ENCODE measurements around the gene FAM237B. TPM values are rescaled to one million over a fixed set of nuclear protein-coding genes. Genes with fewer than 3 reads are reported as not detected.

FAM237B gene
- total and polyA plus RNA-seq, 4 donors, result 0.02 TPM; not detected in 3

DNA sequence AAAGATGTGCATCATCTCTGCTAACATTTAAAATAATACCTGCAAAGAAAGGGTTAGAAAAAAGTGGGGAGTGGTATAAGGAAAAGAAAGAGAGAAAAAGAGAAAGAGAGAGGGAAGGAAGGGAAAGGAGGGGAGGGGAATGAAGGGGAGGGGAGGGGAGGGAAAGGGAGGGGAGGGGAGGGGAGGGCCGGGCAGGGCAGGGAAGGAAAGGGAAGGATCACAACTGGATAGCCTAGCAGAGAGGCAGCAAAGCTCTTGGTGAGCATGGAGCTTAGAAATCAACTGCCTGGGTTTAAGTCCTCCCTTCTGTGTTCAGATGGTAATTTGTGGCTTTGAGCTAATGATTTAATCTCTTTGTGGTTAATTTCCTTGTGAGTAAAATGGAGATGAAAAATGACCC is 5.4 kb upstream of the FAM237B start:
- no peak overlapping the region for H3K9ac ChIP-seq (ENCODE audit: insufficient read depth in 1 of 2, low read length in 2 of 2)
- ATAC-seq (ENCODE audit: insufficient read depth, low FRiP score) (no peak), DNase-seq (no peak)
- H3K4me1 ChIP-seq (ENCODE audit: control insufficient read depth in 5 of 5, insufficient read depth in 5 of 5, low read length in 5 of 5), result no peaks in the 10 kb centered on the region
- H3K27ac ChIP-seq (ENCODE audit: low read depth in 1 of 2, low read length in 1 of 2), result no peak overlapping the region
- no peak overlapping the region for H3K4me3 ChIP-seq
- TF ChIP-seq, protein P1, sequence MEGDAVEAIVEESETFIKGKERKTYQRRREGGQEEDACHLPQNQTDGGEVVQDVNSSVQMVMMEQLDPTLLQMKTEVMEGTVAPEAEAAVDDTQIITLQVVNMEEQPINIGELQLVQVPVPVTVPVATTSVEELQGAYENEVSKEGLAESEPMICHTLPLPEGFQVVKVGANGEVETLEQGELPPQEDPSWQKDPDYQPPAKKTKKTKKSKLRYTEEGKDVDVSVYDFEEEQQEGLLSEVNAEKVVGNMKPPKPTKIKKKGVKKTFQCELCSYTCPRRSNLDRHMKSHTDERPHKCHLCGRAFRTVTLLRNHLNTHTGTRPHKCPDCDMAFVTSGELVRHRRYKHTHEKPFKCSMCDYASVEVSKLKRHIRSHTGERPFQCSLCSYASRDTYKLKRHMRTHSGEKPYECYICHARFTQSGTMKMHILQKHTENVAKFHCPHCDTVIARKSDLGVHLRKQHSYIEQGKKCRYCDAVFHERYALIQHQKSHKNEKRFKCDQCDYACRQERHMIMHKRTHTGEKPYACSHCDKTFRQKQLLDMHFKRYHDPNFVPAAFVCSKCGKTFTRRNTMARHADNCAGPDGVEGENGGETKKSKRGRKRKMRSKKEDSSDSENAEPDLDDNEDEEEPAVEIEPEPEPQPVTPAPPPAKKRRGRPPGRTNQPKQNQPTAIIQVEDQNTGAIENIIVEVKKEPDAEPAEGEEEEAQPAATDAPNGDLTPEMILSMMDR (IDR thresholded peaks at IDR 0.05; ENCODE audit: control extremely low read depth, extremely low read depth), result no peak
- no peaks in the 10 kb centered on the region for H3K36me3 ChIP-seq (ENCODE audit: control insufficient read depth in 4 of 4, insufficient read depth in 4 of 4, low read length in 4 of 4)
- peaks cover 4 to 29% (median 16%) of the 10 kb centered on the region in 3 donors for H3K27me3 ChIP-seq (ENCODE audit: control insufficient read depth in 3 of 3, insufficient read depth in 3 of 3, low read length in 2 of 3)
- 11% methylated on average over 1 of the region's 1 CpG for WGBS, 2 donors
- H3K9me3 ChIP-seq (ENCODE audit: control insufficient read depth in 4 of 4, insufficient read depth in 3 of 4, low read length in 3 of 4), result no peaks in the 10 kb centered on the region

DNA sequence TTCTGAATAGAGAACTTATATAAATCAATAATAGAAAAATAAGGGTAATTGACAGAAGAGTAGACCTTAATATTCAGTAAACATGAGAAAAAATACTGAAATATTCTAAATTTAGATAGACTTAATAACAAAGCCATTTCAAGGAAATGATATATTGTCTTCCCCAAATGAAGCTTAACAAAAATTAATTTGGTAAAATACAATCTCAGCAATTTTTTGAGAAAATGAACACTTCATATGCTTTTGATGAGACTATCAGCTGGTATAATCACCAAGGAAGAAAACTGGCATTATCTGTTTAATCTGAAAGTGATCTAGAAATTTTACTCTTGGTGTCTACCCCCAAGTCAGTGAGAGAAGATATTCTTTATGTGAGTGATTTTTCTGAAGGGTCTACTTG is 1.7 kb upstream of the FAM237B start:
- H3K4me3 ChIP-seq, result no peak overlapping the region
- no peak overlapping the region for H3K27ac ChIP-seq (ENCODE audit: low read depth in 1 of 2, low read length in 1 of 2)
- no peak overlapping the region for H3K9ac ChIP-seq (ENCODE audit: insufficient read depth in 1 of 2, low read length in 2 of 2)
- H3K9me3 ChIP-seq (ENCODE audit: control insufficient read depth in 4 of 4, insufficient read depth in 3 of 4, low read length in 3 of 4), result no peaks in the 10 kb centered on the region
- no peaks in the 10 kb centered on the region for H3K36me3 ChIP-seq (ENCODE audit: control insufficient read depth in 4 of 4, insufficient read depth in 4 of 4, low read length in 4 of 4)
- ATAC-seq (ENCODE audit: insufficient read depth, low FRiP score) (no peak), DNase-seq (no peak)
- H3K27me3 ChIP-seq (ENCODE audit: control insufficient read depth in 3 of 3, insufficient read depth in 3 of 3, low read length in 2 of 3), result peaks cover 4 to 49% (median 36%) of the 10 kb centered on the region in 3 donors
- TF ChIP-seq, protein P1 (IDR thresholded peaks at IDR 0.05; ENCODE audit: control extremely low read depth, extremely low read depth), result no peak
- peaks cover 0 to 5% (median 0%) of the 10 kb centered on the region in 5 donors for H3K4me1 ChIP-seq (ENCODE audit: control insufficient read depth in 5 of 5, insufficient read depth in 5 of 5, low read length in 5 of 5)

GRCh38 chr7:90320418-90320800 is 695 bp downstream of the FAM237B start:
- 30 to 35% methylated on average over 7 of the region's 7 CpGs for WGBS, 2 donors
- Histone ChIP-seq H3K4me1 (ENCODE audit: control insufficient read depth in 5 of 5, insufficient read depth in 5 of 5, low read length in 5 of 5) (peaks cover 0 to 5% (median 0%) of the 10 kb centered on the region in 5 donors), H3K27me3 (ENCODE audit: control insufficient read depth in 3 of 3, insufficient read depth in 3 of 3, low read length in 2 of 3) (peaks cover 4 to 49% (median 38%) of the 10 kb centered on the region in 3 donors), H3K27ac (ENCODE audit: low read depth in 1 of 2, low read length in 1 of 2) (no peak overlapping the region), H3K9ac (ENCODE audit: insufficient read depth in 1 of 2, low read length in 2 of 2) (no peak overlapping the region), H3K4me3 (no peak overlapping the region), H3K9me3 (ENCODE audit: control insufficient read depth in 4 of 4, insufficient read depth in 3 of 4, low read length in 3 of 4) (no peaks in the 10 kb centered on the region), H3K36me3 (ENCODE audit: control insufficient read depth in 4 of 4, insufficient read depth in 4 of 4, low read length in 4 of 4) (no peaks in the 10 kb centered on the region)
- ATAC-seq (ENCODE audit: insufficient read depth, low FRiP score) (no peak), DNase-seq (no peak)
- TF ChIP-seq, protein P1 (IDR thresholded peaks at IDR 0.05; ENCODE audit: control extremely low read depth, extremely low read depth), result no peak

DNA sequence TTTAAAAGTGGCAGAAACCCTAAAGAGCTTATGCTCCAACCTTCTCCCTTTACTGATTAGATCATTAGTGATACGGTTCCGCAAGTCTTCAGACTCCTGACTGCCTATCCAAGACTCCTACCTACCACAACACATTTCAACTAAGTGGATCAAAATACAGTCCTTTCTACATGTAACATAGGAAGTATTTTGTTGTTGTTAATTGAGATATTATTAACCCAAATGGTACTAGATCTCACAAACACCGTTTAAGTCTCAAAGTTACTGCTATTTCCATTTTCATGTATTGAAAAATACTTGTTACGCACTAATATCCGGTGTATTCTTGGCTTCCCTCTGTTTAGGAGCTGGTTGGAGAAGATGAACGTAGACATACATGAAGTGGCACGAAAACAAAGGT is 1.1 kb downstream of the FAM237B start:
- H3K9ac ChIP-seq (ENCODE audit: insufficient read depth in 1 of 2, low read length in 2 of 2), result no peak overlapping the region
- DNase-seq (no peak), ATAC-seq (ENCODE audit: insufficient read depth, low FRiP score) (no peak)
- TF ChIP-seq, protein P1 (IDR thresholded peaks at IDR 0.05; ENCODE audit: control extremely low read depth, extremely low read depth), result no peak
- WGBS, 2 donors, result 82 to 85% methylated on average over 7 of the region's 7 CpGs
- H3K27me3 ChIP-seq (ENCODE audit: control insufficient read depth in 3 of 3, insufficient read depth in 3 of 3, low read length in 2 of 3), result peaks cover 4 to 47% (median 38%) of the 10 kb centered on the region in 3 donors
- H3K9me3 ChIP-seq (ENCODE audit: control insufficient read depth in 4 of 4, insufficient read depth in 3 of 4, low read length in 3 of 4), result no peaks in the 10 kb centered on the region
- H3K4me1 ChIP-seq (ENCODE audit: control insufficient read depth in 5 of 5, insufficient read depth in 5 of 5, low read length in 5 of 5), result peaks cover 0 to 5% (median 0%) of the 10 kb centered on the region in 5 donors
- no peak overlapping the region for H3K4me3 ChIP-seq
- H3K36me3 ChIP-seq (ENCODE audit: control insufficient read depth in 4 of 4, insufficient read depth in 4 of 4, low read length in 4 of 4), result no peaks in the 10 kb centered on the region
- no peak overlapping the region for H3K27ac ChIP-seq (ENCODE audit: low read depth in 1 of 2, low read length in 1 of 2)
